ENCODE data around the gene TMEM204. TPM values are rescaled to one million over a fixed set of nuclear protein-coding genes. Genes with fewer than 3 reads are reported as not detected.

TMEM204 gene
- total RNA-seq, 1 experiment from 2014 or later = not detected

- Histone ChIP-seq H3K4me1 (ENCODE audit: insufficient read depth, low read length, poor library complexity, severe bottlenecking) (no peaks in the 10 kb centered on the region), H3K9me3 (ENCODE audit: low read depth, low read length, poor library complexity, severe bottlenecking) (no peaks in the 10 kb centered on the region), H3K36me3 (ENCODE audit: insufficient read depth, low read length, poor library complexity, severe bottlenecking) (peaks cover 3% of the 10 kb centered on the region), H3K27ac (ENCODE audit: low read depth, low read length, poor library complexity, severe bottlenecking) (no peak overlapping the region), H3K4me3 (ENCODE audit: low read depth, low read length, poor library complexity, severe bottlenecking) (no peak overlapping the region), H3K27me3 (replicated peaks; ENCODE audit: insufficient read depth, low read depth, low read length, poor library complexity) (no peaks in the 10 kb centered on the region)
- intact Hi-C loops (cut with micrococcal nuclease; ENCODE audit: unreplicated experiment) = no loop called here
- POLR2A ChIA-PET (ENCODE audit: low non-redundant PET) = no interaction called here
- DNase-seq (ENCODE audit: low spot score) = no peak
- CTCF ChIA-PET = no interaction called here
- BruUV-seq (replicated peaks) = no TSS peak
- TF ChIP-seq EZH2 (IDR thresholded peaks at IDR 0.05; ENCODE audit: borderline replicate concordance, low read depth, low read length, poor library complexity, severe bottlenecking) (no peak), CTCF (conservative IDR thresholded peaks at IDR 0.05; ENCODE audit: low read depth, low read length) (no peak)
These were observed 26.0 kb downstream of the TMEM204 start for GRCh38 chr16:1559446-1559975.

- H3K27ac ChIP-seq (ENCODE audit: low read depth, low read length, poor library complexity, severe bottlenecking) = no peak overlapping the region
- ChIA-PET CTCF (no interaction called here), POLR2A (ENCODE audit: low non-redundant PET) (no interaction called here)
- peaks cover 3% of the 10 kb centered on the region for H3K36me3 ChIP-seq (ENCODE audit: insufficient read depth, low read length, poor library complexity, severe bottlenecking)
- TF ChIP-seq EZH2 (IDR thresholded peaks at IDR 0.05; ENCODE audit: borderline replicate concordance, low read depth, low read length, poor library complexity, severe bottlenecking) (no peak), CTCF (conservative IDR thresholded peaks at IDR 0.05; ENCODE audit: low read depth, low read length) (no peak)
- H3K9me3 ChIP-seq (ENCODE audit: low read depth, low read length, poor library complexity, severe bottlenecking) = no peaks in the 10 kb centered on the region
- no peaks in the 10 kb centered on the region for H3K4me1 ChIP-seq (ENCODE audit: insufficient read depth, low read length, poor library complexity, severe bottlenecking)
- no peaks in the 10 kb centered on the region for H3K27me3 ChIP-seq (replicated peaks; ENCODE audit: insufficient read depth, low read depth, low read length, poor library complexity)
- intact Hi-C loops (cut with micrococcal nuclease; ENCODE audit: unreplicated experiment) = no loop called here
- DNase-seq (ENCODE audit: low spot score) = no peak
- no TSS peak for BruUV-seq (replicated peaks)
- no peak overlapping the region for H3K4me3 ChIP-seq (ENCODE audit: low read depth, low read length, poor library complexity, severe bottlenecking)
These were observed 26.7 kb downstream of the TMEM204 start for GRCh38 chr16:1560153-1560552.

GRCh38 chr16:1560866-1561265, 27.4 kb downstream of the TMEM204 start:
- H3K36me3 ChIP-seq (ENCODE audit: insufficient read depth, low read length, poor library complexity, severe bottlenecking) = peaks cover 3% of the 10 kb centered on the region

More at GRCh38 chr16:1560866-1561265, 27.4 kb downstream of the TMEM204 start:
- ChIA-PET POLR2A (ENCODE audit: low non-redundant PET) (no interaction called here), CTCF (no interaction called here)
- H3K4me1 ChIP-seq (ENCODE audit: insufficient read depth, low read length, poor library complexity, severe bottlenecking) = no peaks in the 10 kb centered on the region
- H3K9me3 ChIP-seq (ENCODE audit: low read depth, low read length, poor library complexity, severe bottlenecking) = no peaks in the 10 kb centered on the region
- intact Hi-C loops (cut with micrococcal nuclease; ENCODE audit: unreplicated experiment) = no loop called here
- no peak for TF ChIP-seq EZH2 (IDR thresholded peaks at IDR 0.05; ENCODE audit: borderline replicate concordance, low read depth, low read length, poor library complexity, severe bottlenecking)
- no peak for TF ChIP-seq CTCF (conservative IDR thresholded peaks at IDR 0.05; ENCODE audit: low read depth, low read length)
- no peak for DNase-seq (ENCODE audit: low spot score)
- H3K4me3 ChIP-seq (ENCODE audit: low read depth, low read length, poor library complexity, severe bottlenecking) = no peak overlapping the region
- no TSS peak for BruUV-seq (replicated peaks)
- no peak overlapping the region for H3K27ac ChIP-seq (ENCODE audit: low read depth, low read length, poor library complexity, severe bottlenecking)
- no peaks in the 10 kb centered on the region for H3K27me3 ChIP-seq (replicated peaks; ENCODE audit: insufficient read depth, low read depth, low read length, poor library complexity)
